GM21381 (cell line): ENCODE data around the gene MRPS26.
"Not testable (repeated sequence)": the region's sequence is repeated elsewhere in the genome, so short reads cannot be mapped to it uniquely, and the experiment has no call there.

Experiments
- ATAC-seq: cut with Tn5 transposase; IDR thresholded peaks from one replicate; pipeline ENCODE4 v1.9.1; 2021; ENCODE audit warnings: mild to moderate bottlenecking, moderate library complexity; ENCODE audit not compliant: unreplicated experiment

MRPS26 gene

GRCh38 chr20:3045816-3046676 is at the start of gene MRPS26:
MRPS26 (plus strand) TSS chr20:3046052; CDS start chr20:3046069, 17 bp downstream.
- peak; percentile 89 for ATAC-seq

- ATAC-seq: no peak
Measured at GRCh38 chr20:2998728-2999127, 47.1 kb upstream of the MRPS26 start.

- no peak for ATAC-seq
Measured at GRCh38 chr20:3000852-3001523, 44.9 kb upstream of the MRPS26 start.

GRCh38 chr20:3003416-3003815 is 42.4 kb upstream of the MRPS26 start:
- no peak for ATAC-seq

GRCh38 chr20:3010985-3011723 is 34.7 kb upstream of the MRPS26 start:
- no peak for ATAC-seq

GRCh38 chr20:3011752-3012151 is 34.1 kb upstream of the MRPS26 start:
- ATAC-seq: no peak

GRCh38 chr20:3013771-3014170 is 32.1 kb upstream of the MRPS26 start:
- ATAC-seq: no peak

- no peak for ATAC-seq
Measured at GRCh38 chr20:3014179-3014578, 31.7 kb upstream of the MRPS26 start.

GRCh38 chr20:3014662-3015061 is 31.2 kb upstream of the MRPS26 start:
- ATAC-seq: no peak

GRCh38 chr20:3015302-3015701 is 30.6 kb upstream of the MRPS26 start:
- ATAC-seq: not testable (repeated sequence)

GRCh38 chr20:3021327-3021726 is 24.5 kb upstream of the MRPS26 start:
- no peak for ATAC-seq

- no peak for ATAC-seq
Measured at GRCh38 chr20:3021777-3022176, 24.1 kb upstream of the MRPS26 start.

- ATAC-seq: not testable (repeated sequence)
Measured at GRCh38 chr20:3022559-3023490, 23.0 kb upstream of the MRPS26 start.

GRCh38 chr20:3027987-3028386 is 17.9 kb upstream of the MRPS26 start:
- ATAC-seq: no peak

GRCh38 chr20:3031524-3032147 is 14.2 kb upstream of the MRPS26 start:
- ATAC-seq: no peak

- no peak for ATAC-seq
Measured at GRCh38 chr20:3032624-3033023, 13.2 kb upstream of the MRPS26 start.

GRCh38 chr20:3037654-3038053 is 8.2 kb upstream of the MRPS26 start:
- no peak for ATAC-seq

- ATAC-seq: no peak
Measured at GRCh38 chr20:3038454-3038853, 7.4 kb upstream of the MRPS26 start.

- no peak for ATAC-seq
Measured at GRCh38 chr20:3039426-3039825, 6.4 kb upstream of the MRPS26 start.

- ATAC-seq: no peak
Measured at GRCh38 chr20:3040086-3040485, 5.8 kb upstream of the MRPS26 start.
